ENCODE measurements around the gene ACOD1.

ACOD1 gene

DNA sequence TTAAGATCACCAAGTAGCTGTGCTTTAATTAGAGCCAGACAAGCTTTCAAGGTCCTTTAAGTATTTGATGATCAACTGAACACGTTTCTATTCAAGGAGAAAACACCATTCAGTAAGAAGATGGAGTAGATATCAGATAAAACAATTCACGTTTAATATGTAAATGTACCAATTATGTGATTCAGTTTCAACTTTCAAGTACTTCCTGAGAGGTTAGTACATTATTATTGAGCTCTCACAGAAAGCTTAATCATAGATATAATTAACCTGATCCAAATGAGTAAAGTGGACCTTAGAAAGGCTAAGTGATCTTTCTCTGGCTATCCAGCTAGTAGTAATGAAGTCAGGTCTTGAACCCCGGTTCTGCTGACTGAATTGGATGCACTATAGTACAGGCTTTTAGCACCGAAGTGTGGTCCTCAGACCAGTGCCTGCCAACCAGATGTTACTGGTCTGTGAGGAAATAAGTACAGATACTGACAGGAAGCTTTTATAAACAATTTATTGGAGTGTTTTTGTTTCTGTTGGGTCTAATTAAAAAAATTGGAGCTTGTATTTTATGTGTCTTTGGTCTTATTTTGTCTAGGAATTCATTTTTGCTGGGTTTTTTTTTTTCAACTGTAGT, 53.8 kb downstream of the ACOD1 start:
- TF ChIP-seq, protein P1, sequence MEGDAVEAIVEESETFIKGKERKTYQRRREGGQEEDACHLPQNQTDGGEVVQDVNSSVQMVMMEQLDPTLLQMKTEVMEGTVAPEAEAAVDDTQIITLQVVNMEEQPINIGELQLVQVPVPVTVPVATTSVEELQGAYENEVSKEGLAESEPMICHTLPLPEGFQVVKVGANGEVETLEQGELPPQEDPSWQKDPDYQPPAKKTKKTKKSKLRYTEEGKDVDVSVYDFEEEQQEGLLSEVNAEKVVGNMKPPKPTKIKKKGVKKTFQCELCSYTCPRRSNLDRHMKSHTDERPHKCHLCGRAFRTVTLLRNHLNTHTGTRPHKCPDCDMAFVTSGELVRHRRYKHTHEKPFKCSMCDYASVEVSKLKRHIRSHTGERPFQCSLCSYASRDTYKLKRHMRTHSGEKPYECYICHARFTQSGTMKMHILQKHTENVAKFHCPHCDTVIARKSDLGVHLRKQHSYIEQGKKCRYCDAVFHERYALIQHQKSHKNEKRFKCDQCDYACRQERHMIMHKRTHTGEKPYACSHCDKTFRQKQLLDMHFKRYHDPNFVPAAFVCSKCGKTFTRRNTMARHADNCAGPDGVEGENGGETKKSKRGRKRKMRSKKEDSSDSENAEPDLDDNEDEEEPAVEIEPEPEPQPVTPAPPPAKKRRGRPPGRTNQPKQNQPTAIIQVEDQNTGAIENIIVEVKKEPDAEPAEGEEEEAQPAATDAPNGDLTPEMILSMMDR (IDR thresholded peaks at IDR 0.05; ENCODE audit: unreplicated experiment in 3 of 3): no peak
- H3K4me1 Mint-ChIP-seq: peaks cover 12% of the 10 kb centered on the region
- no peak overlapping the region for H3K4me3 Mint-ChIP-seq
- no peaks in the 10 kb centered on the region for H3K9me3 Mint-ChIP-seq
- H3K36me3 Mint-ChIP-seq (ENCODE audit: low read depth): peaks cover 46% of the 10 kb centered on the region
- H3K27ac Mint-ChIP-seq: peak overlapping the region in 1 of 3 experiments; percentile 13
- H3K27me3 Mint-ChIP-seq (ENCODE audit: low read depth): no peaks in the 10 kb centered on the region

DNA sequence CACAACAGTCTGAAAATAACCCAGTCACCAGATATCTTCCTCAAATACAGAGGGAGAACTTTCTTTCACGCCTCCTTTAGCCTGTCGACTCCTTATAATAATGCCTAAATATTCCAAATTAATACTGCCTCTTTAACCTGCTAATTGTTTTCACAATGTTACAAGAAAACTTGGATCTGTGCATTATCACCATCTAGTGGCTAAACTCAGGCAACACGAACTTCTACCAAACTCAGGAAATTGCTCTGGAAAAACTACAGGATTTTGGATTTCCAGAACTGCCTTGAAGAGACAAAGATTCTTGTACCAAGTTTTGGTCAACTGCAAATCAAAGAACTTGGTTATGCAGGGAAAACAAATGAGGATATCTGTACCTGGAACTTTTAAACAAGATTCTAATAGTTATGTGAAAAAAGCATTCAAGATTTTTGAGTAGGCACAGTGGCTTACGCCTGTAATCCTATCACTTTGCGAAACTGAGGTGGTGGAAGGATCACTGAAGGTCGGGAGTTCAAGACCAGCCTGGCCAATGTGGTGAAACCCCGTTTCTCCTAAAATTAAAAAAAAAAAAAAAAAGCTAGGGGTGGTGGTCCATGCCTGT, 54.4 kb downstream of the ACOD1 start:
- Mint-ChIP-seq H3K27me3 (ENCODE audit: low read depth) (no peaks in the 10 kb centered on the region), H3K27ac (peak overlapping the region in 1 of 3 experiments; percentile 13)
- TF ChIP-seq, protein P1 (IDR thresholded peaks at IDR 0.05; ENCODE audit: unreplicated experiment in 3 of 3): peak; percentile 55 to 65 (median 56)

More for the DNA sequence above, 54.4 kb downstream of the ACOD1 start:
- Mint-ChIP-seq H3K4me1 (peaks cover 12% of the 10 kb centered on the region), H3K4me3 (no peak overlapping the region), H3K9me3 (no peaks in the 10 kb centered on the region), H3K36me3 (ENCODE audit: low read depth) (peaks cover 44% of the 10 kb centered on the region)

Data from nephron (organoid).